GM18505 (cell line): ENCODE data around the gene NADSYN1.

ENCODE experiments used
- ATAC-seq: cut with Tn5 transposase; IDR thresholded peaks from one replicate; pipeline ENCODE4 v1.9.1; 2021; ENCODE audit not compliant: unreplicated experiment
- POLR2A ChIP-seq: IDR thresholded peaks from 4 replicates; pipeline ENCODE4 v1.6.1; 2011; ENCODE audit warnings: borderline replicate concordance; ENCODE audit not compliant: insufficient read depth, insufficient read length; ENCODE audit errors: extremely low read depth

Gene NADSYN1

DNA sequence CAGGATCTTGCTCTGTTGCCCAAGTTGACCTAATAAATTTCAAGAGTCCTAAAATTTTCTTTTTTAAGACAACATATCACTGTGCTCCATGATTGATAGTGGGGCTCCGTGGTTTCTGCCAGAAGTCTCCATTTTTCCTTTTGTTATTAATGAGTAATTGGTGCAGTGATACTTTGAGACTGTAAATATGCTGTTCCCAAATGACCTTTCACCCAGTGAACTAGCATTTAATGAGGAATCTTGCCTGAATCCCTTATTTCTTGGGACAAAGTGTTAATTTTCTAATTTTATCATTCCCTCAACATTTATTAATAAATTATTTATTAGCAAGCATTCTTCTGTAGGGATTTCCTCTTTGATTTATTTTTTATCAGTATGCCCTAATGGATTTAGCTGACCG, 2.5 kb upstream of the NADSYN1 start:
- no peak for ATAC-seq
- no peak for TF ChIP-seq POLR2A

DNA sequence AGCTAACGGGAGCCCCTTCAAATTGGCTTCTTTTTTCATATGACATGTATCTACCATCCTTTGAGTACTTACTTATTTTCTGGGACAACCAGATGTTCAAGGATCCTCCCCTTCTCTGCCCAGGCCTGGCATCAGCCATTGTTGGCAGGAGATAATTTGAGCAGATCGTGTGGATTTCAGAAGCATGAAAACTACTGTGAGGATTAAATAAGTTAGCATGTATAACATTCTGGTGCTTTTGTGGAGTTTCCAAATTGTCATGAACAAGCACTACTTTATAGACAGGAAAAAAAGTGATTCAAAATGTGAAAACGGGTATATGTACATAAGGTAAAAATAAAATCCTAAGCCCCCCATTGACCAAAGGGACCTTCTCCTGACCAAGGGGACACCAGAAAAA, 2.1 kb upstream of the NADSYN1 start:
- no peak for TF ChIP-seq POLR2A
- ATAC-seq, result no peak

DNA sequence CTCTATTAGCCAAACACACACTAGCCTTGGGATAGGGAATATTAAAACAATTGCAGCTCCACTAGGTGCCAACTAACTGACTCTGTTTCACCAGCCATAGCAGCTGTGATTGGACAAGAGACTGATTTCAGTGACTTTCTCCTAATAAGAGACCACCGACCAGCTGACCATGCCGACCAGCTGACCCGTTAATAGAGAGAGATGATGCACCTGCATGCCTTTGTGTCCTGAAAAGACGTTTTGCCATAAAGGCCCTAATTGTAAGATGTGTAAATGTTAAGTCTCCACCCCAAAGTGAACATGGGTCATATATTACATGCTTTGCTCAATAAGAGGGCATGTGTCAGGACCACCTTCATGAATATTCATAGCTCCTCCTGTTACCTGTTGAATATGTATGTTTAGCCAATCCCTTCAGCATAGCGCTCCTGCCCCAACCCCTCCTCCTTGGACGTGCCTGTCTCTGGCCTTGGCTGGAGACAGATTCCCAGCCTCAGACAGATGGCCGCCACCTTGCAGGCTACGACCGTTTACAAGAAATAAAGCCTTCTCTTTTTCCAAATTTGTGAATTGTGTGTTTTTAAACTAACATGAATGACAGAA, 1.3 kb upstream of the NADSYN1 start:
- ATAC-seq, result no peak
- TF ChIP-seq POLR2A, result no peak

DNA sequence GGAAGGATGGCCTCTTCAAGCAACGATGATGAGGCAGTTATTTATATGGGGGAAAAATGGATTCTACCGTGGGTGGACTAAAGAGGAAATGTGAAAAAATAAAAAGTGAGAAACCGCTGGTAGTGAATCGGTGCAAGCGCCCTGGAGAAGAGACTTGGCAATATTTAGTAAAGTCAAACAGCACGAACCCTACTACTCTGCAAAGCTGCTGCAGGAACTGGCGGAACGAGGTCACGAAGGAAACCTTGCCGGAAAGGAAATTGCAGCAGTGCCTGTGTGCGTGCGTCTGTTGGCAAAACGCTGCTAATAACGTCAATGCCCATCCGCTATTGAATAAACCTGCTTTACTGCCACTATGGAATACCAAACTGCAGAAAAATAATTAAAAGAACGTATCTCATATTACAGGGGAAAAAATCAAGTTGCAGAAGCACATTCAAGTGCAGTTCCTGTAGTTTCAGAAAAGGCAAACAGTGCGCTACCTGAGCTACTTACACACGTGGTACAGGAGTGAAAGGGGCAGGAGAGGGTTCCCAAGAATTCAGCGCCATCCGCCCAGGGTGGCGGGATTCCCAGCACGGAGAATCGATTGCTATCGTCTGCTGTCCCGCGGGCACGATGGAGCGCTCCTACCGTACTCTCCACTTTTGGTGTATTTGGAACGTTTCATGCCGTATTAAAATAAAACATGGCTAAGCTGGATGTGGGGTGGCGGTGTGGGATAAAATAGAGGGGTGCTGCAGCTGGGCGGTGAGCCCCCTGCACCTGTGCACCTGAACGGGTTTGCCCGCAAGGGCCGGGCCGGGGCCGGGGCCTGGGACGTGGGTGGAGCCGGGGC, 585 bp upstream of the NADSYN1 start:
- ATAC-seq, result no peak
- no peak for TF ChIP-seq POLR2A

DNA sequence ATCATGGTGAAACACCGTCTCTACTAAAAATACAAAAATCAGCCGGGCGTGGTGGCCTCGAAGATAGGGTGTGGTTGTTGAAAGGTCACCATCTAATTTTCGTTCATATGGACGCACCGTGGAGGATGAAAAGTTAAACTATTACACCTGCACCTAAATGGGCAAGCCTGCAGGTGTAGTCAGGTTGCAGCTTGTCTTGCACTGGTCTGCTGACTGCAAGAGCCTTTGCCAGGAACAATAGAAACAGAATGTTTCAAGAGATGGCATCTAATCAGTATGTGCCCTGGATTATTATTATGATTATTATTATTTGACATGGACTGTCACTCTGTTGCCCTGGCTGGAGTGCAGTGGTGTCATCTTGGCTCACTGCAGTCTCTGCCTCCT, 908 bp downstream of the NADSYN1 start:
- TF ChIP-seq POLR2A, result no peak
- ATAC-seq, result no peak

DNA sequence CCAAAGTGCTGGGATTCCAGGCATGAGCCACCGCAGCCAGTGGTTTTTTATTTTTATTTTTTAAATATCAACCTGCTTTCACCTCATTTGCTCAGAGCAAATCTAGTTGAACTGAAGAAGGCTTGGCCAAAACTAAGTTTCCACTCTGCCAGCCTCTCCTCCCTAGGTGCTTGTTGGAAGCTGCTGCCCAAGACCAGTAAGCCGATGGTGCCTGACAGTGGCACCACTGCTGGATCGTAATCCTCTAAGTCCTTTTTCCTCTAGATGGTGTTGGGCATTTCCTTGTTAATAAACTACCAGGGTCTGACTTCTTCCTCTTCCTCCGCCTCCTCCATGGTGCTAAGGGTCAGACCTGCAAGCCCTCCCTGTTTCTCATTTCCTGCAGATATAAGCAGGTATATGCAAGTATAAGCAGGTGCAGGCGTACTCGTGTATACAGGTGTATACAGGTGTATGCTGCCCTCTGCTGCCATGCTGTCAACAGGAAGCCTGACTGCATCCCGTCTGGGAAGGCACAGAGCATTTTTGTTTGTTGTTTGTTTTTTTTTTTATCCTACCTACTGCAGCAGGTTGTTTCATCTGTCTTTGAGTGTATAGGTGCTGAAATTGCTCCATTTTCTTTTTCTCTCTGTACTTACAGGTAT, 1.6 kb downstream of the NADSYN1 start:
- TF ChIP-seq POLR2A, result no peak
- ATAC-seq, result no peak

DNA sequence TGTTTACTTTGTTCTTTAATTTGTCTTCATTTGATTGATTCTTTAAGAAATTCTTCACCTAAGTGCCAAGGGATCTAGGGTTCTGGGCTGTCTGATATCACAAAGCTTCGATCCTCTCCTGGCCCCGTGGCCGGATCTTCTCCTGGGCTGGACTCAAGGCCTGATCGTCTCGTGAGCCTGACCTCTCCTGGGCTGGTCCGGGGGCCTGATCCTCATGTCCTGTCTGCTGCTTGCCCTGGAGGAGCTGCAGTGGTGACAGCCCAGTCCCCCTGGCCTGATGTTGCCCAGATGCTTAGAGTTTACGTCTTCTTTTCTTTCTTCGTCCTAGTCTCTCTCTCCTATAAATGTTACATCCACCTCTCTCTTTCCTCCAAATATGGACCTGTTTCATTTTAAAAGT, 3.3 kb downstream of the NADSYN1 start:
- no peak for ATAC-seq
- no peak for TF ChIP-seq POLR2A

DNA sequence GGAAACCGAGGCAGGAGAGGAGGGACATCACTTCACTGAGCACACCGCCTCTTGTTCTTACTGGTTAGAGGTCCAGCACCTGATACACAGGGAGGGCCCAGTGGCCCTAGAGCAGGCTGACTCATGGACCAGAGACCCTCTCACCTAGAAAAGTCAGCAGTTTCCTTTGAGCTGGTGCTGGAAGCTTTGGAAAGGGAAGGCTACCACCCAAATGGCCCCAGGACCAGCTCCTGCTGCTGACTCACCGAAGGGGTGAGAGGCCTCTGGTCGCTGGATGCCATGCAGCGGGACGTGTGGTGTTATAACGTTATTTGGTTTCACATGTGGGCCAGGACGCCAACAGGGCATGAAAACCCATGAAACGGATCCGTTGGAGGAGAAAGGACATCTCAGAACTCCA, 3.8 kb downstream of the NADSYN1 start:
- no peak for ATAC-seq
- no peak for TF ChIP-seq POLR2A

DNA sequence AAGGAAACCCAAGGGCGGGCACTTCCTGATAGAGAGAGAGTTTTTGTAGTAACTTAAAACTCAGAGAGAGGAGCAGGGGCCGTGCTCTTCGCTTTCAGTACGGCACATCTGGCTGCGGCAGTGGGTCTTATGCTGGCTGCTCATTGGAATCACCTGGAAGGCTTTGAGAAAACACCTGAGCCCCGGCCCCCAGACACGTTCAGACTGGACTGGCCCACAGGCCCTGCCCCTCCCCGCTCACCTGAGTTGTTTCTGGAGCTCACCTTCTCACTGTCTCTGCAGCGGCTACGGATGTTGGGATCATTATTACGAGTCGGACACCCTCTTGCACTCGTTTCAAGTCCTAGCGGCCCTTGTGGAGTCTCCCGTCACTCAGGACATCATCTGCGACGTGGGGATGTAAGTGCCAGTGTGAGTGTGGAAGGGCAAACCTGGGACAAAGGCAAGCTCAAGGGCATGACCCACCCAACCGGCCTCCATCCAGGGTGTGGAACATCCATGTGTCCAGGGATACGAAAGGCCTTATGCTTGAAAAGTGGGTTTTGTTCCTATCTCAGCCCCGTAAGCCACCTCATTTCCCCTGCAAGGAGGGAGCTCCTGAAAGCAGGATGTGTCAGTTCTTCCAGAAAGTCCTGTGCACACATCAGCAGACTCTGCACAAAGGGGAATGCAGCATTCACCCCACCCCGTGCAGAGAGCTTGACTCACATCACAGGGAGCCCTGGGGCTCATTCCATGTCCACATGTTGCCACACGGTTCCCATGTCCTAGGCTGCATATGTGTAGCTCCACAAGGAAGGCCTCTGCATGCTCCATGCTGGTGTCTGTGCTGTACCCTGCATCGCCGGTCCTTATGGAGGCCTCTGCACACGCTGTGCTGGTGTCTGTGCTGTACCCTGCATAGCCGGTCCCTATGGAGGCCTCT, 5.4 kb downstream of the NADSYN1 start:
- no peak for ATAC-seq
- TF ChIP-seq POLR2A, result no peak

DNA sequence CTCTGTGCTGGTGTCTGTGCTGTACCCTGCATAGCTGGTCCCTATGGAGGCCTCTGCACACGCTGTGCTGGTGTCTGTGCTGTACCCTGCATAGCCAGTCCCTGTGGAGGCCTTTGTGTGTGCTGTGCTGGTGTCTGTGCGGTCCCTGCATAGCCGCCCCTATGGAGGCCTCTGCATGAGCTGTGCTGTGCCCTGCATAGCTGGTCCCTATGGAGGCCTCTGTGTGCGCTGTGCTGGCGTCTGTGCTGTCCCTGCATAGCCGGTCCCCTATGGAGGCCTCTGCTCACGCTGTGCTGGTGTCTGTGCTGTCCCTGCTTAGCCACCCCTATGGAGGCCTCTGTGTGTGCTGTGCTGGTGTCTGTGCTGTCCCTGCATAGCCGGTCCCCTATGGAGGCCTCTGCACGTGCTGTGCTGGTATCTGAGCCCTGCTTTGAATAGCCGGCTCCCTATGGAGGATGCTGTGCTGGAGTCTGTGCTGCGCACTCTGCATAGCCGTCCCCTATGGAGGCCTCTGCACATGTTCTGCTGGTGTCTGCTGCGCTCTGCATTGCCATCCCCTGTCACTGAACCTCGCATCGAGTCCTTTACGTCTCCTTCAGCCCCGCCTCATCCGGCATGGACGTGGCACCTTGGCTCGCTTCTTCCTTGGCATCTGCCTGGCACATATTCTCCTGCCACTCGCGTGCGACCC, 6.2 kb downstream of the NADSYN1 start:
- no peak for ATAC-seq

DNA sequence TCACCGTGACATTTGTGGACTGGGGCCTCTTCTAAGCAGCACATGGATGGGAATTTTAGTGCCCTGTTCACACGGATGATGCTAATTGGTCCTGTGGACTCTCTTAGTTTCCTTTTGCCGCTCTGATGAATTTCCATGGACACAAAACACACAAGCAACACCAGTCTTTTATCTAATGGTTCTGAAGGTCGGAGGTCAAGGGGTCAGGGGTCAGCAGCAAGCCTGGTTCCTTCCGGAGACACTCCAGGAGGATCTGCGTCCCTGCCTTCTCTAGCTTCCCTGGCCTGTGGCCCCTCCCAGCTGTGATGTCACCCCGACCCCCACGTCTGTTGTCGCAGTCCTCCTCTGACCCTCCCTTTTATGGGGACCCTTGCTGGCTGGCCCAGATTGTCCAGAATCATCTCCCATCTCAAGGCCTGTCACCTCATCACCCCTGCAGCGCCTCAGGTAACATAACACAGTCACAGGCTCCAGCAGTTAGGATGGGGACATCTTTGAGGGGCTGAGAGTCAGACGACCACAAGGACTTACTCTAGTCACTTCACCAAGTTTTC, 6.8 kb downstream of the NADSYN1 start:
- no peak for TF ChIP-seq POLR2A
- no peak for ATAC-seq

More for the DNA sequence above, 6.2 kb downstream of the NADSYN1 start:
- no peak for TF ChIP-seq POLR2A

DNA sequence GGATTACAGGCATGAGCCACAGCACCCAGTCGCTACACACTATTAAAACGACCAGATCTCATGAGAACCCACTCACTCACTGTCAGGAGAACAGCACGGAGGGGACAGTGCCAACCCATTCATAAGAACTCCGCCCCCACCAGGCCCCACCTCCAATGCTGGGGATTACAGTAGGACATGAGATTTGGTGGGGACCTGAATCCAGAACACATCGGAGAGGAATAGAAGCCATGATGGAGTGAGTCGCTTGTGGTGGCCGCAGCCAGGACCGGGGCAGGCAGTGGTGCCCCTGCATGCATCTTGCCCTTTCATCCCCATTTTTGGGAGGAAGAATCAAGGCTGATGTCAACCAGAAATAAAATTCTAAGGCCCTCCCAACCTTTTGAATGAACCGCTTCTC, 8.7 kb downstream of the NADSYN1 start:
- ATAC-seq, result no peak
- no peak for TF ChIP-seq POLR2A
